Mesothelial cell of epicardium (in vitro differentiated cells): ENCODE measurements around the gene PHF19. TPM values are rescaled to one million over a fixed set of nuclear protein-coding genes. Genes with fewer than 3 reads are reported as not detected.

Experiments
- DNase-seq, 2 experiments: peaks; one replicate each; pipeline ENCODE4 v3.0.0; 2021; ENCODE audit warnings: low spot score in 2 of 2; ENCODE audit not compliant: unreplicated experiment in 2 of 2
- H3K27ac Mint-ChIP-seq: 2 replicates; pipeline ENCODE4 v1.8.0; 2021; ENCODE audit warnings: mixed read lengths
- H3K27me3 Mint-ChIP-seq: 2 replicates; pipeline ENCODE4 v1.8.0; 2021; ENCODE audit warnings: low read depth, mixed read lengths
- H3K36me3 Mint-ChIP-seq: 2 replicates; pipeline ENCODE4 v1.8.0; 2021; ENCODE audit warnings: mixed read lengths
- H3K4me1 Mint-ChIP-seq: 2 replicates; pipeline ENCODE4 v1.8.0; 2021; ENCODE audit warnings: mixed read lengths
- H3K4me3 Mint-ChIP-seq: 2 replicates; pipeline ENCODE4 v1.8.0; 2021; ENCODE audit warnings: mild to moderate bottlenecking, moderate library complexity, mixed read lengths
- H3K9me3 Mint-ChIP-seq: 2 replicates; pipeline ENCODE4 v1.8.0; 2021; ENCODE audit warnings: mixed read lengths
- CTCF ChIP-seq: fragments of 200-600 bp; sonication (generic); IDR thresholded peaks from one replicate; pipeline ENCODE4 v1.5.0; 2021; ENCODE audit warnings: antibody characterized with exemption; ENCODE audit not compliant: unreplicated experiment
- total RNA-seq: library from RNA; stranded (reverse); gene quantifications from 3 replicates; pipeline ENCODE4 v1.2.1, GENCODE V29; 2021

PHF19 gene
- total RNA-seq, 1 donor from 2014 or later, result 41.6 TPM

- no peak overlapping the region for H3K27ac Mint-ChIP-seq
- H3K36me3 Mint-ChIP-seq, result peaks cover 16% of the 10 kb centered on the region
- TF ChIP-seq CTCF, result no peak
- H3K4me1 Mint-ChIP-seq, result no peaks in the 10 kb centered on the region
- H3K4me3 Mint-ChIP-seq, result no peak overlapping the region
- no peak for DNase-seq
- no peaks in the 10 kb centered on the region for H3K9me3 Mint-ChIP-seq
- H3K27me3 Mint-ChIP-seq, result no peaks in the 10 kb centered on the region
Measured at GRCh38 chr9:120861935-120862334, 15.1 kb downstream of the PHF19 start.

- TF ChIP-seq CTCF, result no peak
- Mint-ChIP-seq H3K9me3 (no peaks in the 10 kb centered on the region), H3K4me1 (peaks cover 18% of the 10 kb centered on the region), H3K27ac (no peak overlapping the region), H3K36me3 (peaks cover 16% of the 10 kb centered on the region), H3K27me3 (no peaks in the 10 kb centered on the region), H3K4me3 (no peak overlapping the region)
- DNase-seq, result no peak
Measured at GRCh38 chr9:120860083-120860482, 16.9 kb downstream of the PHF19 start.

GRCh38 chr9:120859361-120859760 is 17.6 kb downstream of the PHF19 start:
- Mint-ChIP-seq H3K4me1 (peaks cover 20% of the 10 kb centered on the region), H3K27me3 (no peaks in the 10 kb centered on the region), H3K9me3 (no peaks in the 10 kb centered on the region), H3K4me3 (no peak overlapping the region), H3K27ac (no peak overlapping the region), H3K36me3 (peaks cover 16% of the 10 kb centered on the region)
- DNase-seq, result no peak
- no peak for TF ChIP-seq CTCF

- no peak for TF ChIP-seq CTCF
- no peaks in the 10 kb centered on the region for H3K27me3 Mint-ChIP-seq
- H3K27ac Mint-ChIP-seq, result no peak overlapping the region
- no peak for DNase-seq
- H3K36me3 Mint-ChIP-seq, result peaks cover 11% of the 10 kb centered on the region
- H3K4me3 Mint-ChIP-seq, result no peak overlapping the region
- H3K4me1 Mint-ChIP-seq, result peaks cover 20% of the 10 kb centered on the region
- H3K9me3 Mint-ChIP-seq, result no peaks in the 10 kb centered on the region
Measured at GRCh38 chr9:120857902-120858301, 19.1 kb downstream of the PHF19 start.

GRCh38 chr9:120857481-120857880 is 19.5 kb downstream of the PHF19 start:
- Mint-ChIP-seq H3K4me3 (no peak overlapping the region), H3K27ac (no peak overlapping the region), H3K36me3 (peaks cover 11% of the 10 kb centered on the region), H3K9me3 (no peaks in the 10 kb centered on the region), H3K27me3 (no peaks in the 10 kb centered on the region), H3K4me1 (peaks cover 20% of the 10 kb centered on the region)
- TF ChIP-seq CTCF, result no peak
- DNase-seq, result no peak

- no peak overlapping the region for H3K27ac Mint-ChIP-seq
- H3K27me3 Mint-ChIP-seq, result no peaks in the 10 kb centered on the region
- no peaks in the 10 kb centered on the region for H3K9me3 Mint-ChIP-seq
- no peak overlapping the region for H3K4me3 Mint-ChIP-seq
- no peak for TF ChIP-seq CTCF
- DNase-seq, result no peak
- H3K36me3 Mint-ChIP-seq, result peaks cover 10% of the 10 kb centered on the region
- peaks cover 20% of the 10 kb centered on the region for H3K4me1 Mint-ChIP-seq
Measured at GRCh38 chr9:120856700-120857099, 20.3 kb downstream of the PHF19 start.
